HEK293 (cell line): ENCODE data around the gene URGCP.

Experiments
- CTCF ChIA-PET: fragments of 350-600 bp; formaldehyde crosslinking; extraction: SDS; loops from one replicate; lab custom pipeline; 2021; ENCODE audit warnings: antibody characterized with exemption; lab: Yijun Ruan, JAX
- POLR2A ChIA-PET: fragments of 300-600 bp; formaldehyde crosslinking; extraction: SDS; loops from one replicate; lab custom pipeline; 2020; ENCODE audit warnings: antibody characterized with exemption, inconsistent platforms; lab: Yijun Ruan, JAX
- H3K27ac ChIP-seq: fragments of 200-500 bp; sonication (Bioruptor generic); 2 replicates; pipeline ENCODE4 v1.5.1; 2014; ENCODE audit warnings: low read depth, low read length, control low read depth, inconsistent platforms; ENCODE audit errors: extremely low read depth
- H3K36me3 ChIP-seq, 2 experiments: fragments of 200-500 bp in 1 of 2; sonication (Bioruptor generic) in 1 of 2; 1 replicate in 1 of 2; 2 replicates in 1 of 2; pipeline ENCODE4 v1.5.1; 2014 to 2017; ENCODE audit warnings: inconsistent platforms in 2 of 2, low read length in 2 of 2; ENCODE audit not compliant: control insufficient read depth in 2 of 2, insufficient read depth in 1 of 2
- H3K4me1 ChIP-seq: fragments of 200-500 bp; sonication (Bioruptor generic); 2 replicates; pipeline ENCODE4 v1.5.1; 2014; ENCODE audit warnings: mild to moderate bottlenecking, low read length, inconsistent platforms; ENCODE audit not compliant: control insufficient read depth, insufficient read depth
- H3K4me3 ChIP-seq: 2 replicates; pipeline ENCODE4 v1.5.1; 2011; ENCODE audit warnings: low read depth, mild to moderate bottlenecking, control low read depth, low read length, moderate library complexity
- H3K9me3 ChIP-seq: fragments of 200-500 bp; sonication (Bioruptor generic); 2 replicates; pipeline ENCODE4 v1.5.1; 2014; ENCODE audit warnings: low read depth, low read length, inconsistent platforms; ENCODE audit not compliant: control insufficient read depth, insufficient read depth
- EGR2 ChIP-seq: fragments of 450-650 bp; formaldehyde crosslinking; IDR thresholded peaks from 2 replicates; pipeline ENCODE4 v1.5.1; 2016; ENCODE audit warnings: low read depth, missing biosample characterization, missing genetic modification characterization
- FEZF1 ChIP-seq: fragments of 450-650 bp; formaldehyde crosslinking; IDR thresholded peaks from 2 replicates; pipeline ENCODE4 v1.5.1; 2016; ENCODE audit warnings: missing biosample characterization, missing genetic modification characterization
- GLIS2 ChIP-seq: fragments of 450-650 bp; formaldehyde crosslinking; IDR thresholded peaks from 2 replicates; pipeline ENCODE4 v1.5.1; 2016; ENCODE audit warnings: missing biosample characterization, missing genetic modification characterization
- KLF1 ChIP-seq: fragments of 450-650 bp; formaldehyde crosslinking; IDR thresholded peaks from 2 replicates; pipeline ENCODE4 v1.5.1; 2016; ENCODE audit warnings: missing biosample characterization, missing genetic modification characterization
- KLF17 ChIP-seq: fragments of 450-650 bp; formaldehyde crosslinking; IDR thresholded peaks from 2 replicates; pipeline ENCODE4 v1.5.1; 2016; ENCODE audit warnings: missing biosample characterization, missing genetic modification characterization
- KLF7 ChIP-seq: fragments of 450-650 bp; formaldehyde crosslinking; IDR thresholded peaks from 2 replicates; pipeline ENCODE4 v1.5.1; 2016; ENCODE audit warnings: missing biosample characterization, missing genetic modification characterization, borderline replicate concordance
- PRDM10 ChIP-seq: fragments of 450-650 bp; formaldehyde crosslinking; IDR thresholded peaks from 2 replicates; pipeline ENCODE4 v1.5.1; 2016; ENCODE audit warnings: missing biosample characterization, missing genetic modification characterization
- PRDM2 ChIP-seq: fragments of 450-650 bp; formaldehyde crosslinking; IDR thresholded peaks from 2 replicates; pipeline ENCODE4 v1.5.1; 2016; ENCODE audit warnings: missing biosample characterization, missing genetic modification characterization, borderline replicate concordance
- PRDM6 ChIP-seq: fragments of 450-650 bp; formaldehyde crosslinking; IDR thresholded peaks from 2 replicates; pipeline ENCODE4 v1.5.1; 2017; ENCODE audit warnings: missing biosample characterization, missing genetic modification characterization
- SCRT2 ChIP-seq: fragments of 450-650 bp; formaldehyde crosslinking; IDR thresholded peaks from 2 replicates; pipeline ENCODE4 v1.5.1; 2016; ENCODE audit warnings: missing biosample characterization, missing genetic modification characterization
- TRIM28 ChIP-seq: IDR thresholded peaks from 2 replicates; pipeline ENCODE4 v1.6.1; 2011; ENCODE audit warnings: low read length, control low read depth, borderline replicate concordance
- ZBTB1 ChIP-seq: fragments of 450-650 bp; formaldehyde crosslinking; IDR thresholded peaks from 2 replicates; pipeline ENCODE4 v1.5.1; 2016; ENCODE audit warnings: missing biosample characterization, missing genetic modification characterization
- ZBTB8A ChIP-seq: fragments of 450-650 bp; formaldehyde crosslinking; IDR thresholded peaks from 2 replicates; pipeline ENCODE4 v1.5.1; 2016; ENCODE audit warnings: missing biosample characterization, missing genetic modification characterization
- ZNF132 ChIP-seq: fragments of 450-650 bp; formaldehyde crosslinking; IDR thresholded peaks from 2 replicates; pipeline ENCODE4 v1.5.1; 2017; ENCODE audit warnings: missing biosample characterization, missing genetic modification characterization, borderline replicate concordance
- ZNF184 ChIP-seq: fragments of 450-650 bp; IDR thresholded peaks from 2 replicates; pipeline ENCODE4 v1.5.1; 2018; ENCODE audit warnings: missing biosample characterization, mild to moderate bottlenecking, missing genetic modification characterization
- ZNF335 ChIP-seq: fragments of 450-650 bp; formaldehyde crosslinking; conservative IDR thresholded peaks from 2 replicates; pipeline ENCODE4 v1.5.1; 2016; ENCODE audit warnings: missing biosample characterization, missing genetic modification characterization
- ZNF521 ChIP-seq: fragments of 450-650 bp; formaldehyde crosslinking; IDR thresholded peaks from 2 replicates; pipeline ENCODE4 v1.5.1; 2017; ENCODE audit warnings: missing biosample characterization, mild to moderate bottlenecking, missing genetic modification characterization
- ZNF560 ChIP-seq: fragments of 450-650 bp; formaldehyde crosslinking; IDR thresholded peaks from 2 replicates; pipeline ENCODE4 v1.5.1; 2017; ENCODE audit warnings: missing biosample characterization, missing genetic modification characterization, borderline replicate concordance
- ZNF585B ChIP-seq: fragments of 450-650 bp; formaldehyde crosslinking; IDR thresholded peaks from 2 replicates; pipeline ENCODE4 v1.5.1; 2016; ENCODE audit warnings: missing biosample characterization, missing genetic modification characterization
- ZNF629 ChIP-seq: fragments of 450-650 bp; formaldehyde crosslinking; IDR thresholded peaks from 2 replicates; pipeline ENCODE4 v1.5.1; 2017; ENCODE audit warnings: missing biosample characterization, missing genetic modification characterization
- ZNF645 ChIP-seq: fragments of 450-650 bp; formaldehyde crosslinking; IDR thresholded peaks from 2 replicates; pipeline ENCODE4; 2016; ENCODE audit warnings: missing biosample characterization, missing genetic modification characterization

The URGCP gene

GRCh38 chr7:43869867-43870240 lies 36.5 kb downstream of the URGCP start (continued):
- TF ChIP-seq ZBTB8A (tag by site-specific recombination) = 0 out of 2 replicates have a peak, but pooled peaks have one; percentile 1

- Histone ChIP-seq H3K27ac (peak within 1 kb of the TSS; percentile 66), H3K4me1 (peaks cover 3% of the 10 kb centered on the region; the same call in 1 of the 2 replicates), H3K36me3 (peaks cover 17 to 25% of the 10 kb centered on the region in 2 experiments), H3K9me3 (no peaks in the 10 kb centered on the region), H3K4me3 (peak within 1 kb of the TSS; percentile 98)
- ChIA-PET CTCF (no interaction called here), POLR2A (interaction anchor here (0.6 to 1.4 kb wide), 16 partner anchors 10 to 287 kb away, joined by 3 to 8 read pairs (median 5); partner anchors contain the start of genes BLVRA, STK17A, UBE2D4 and URGCP)
- TF ChIP-seq ZNF560 (tag by site-specific recombination) (no peak), GLIS2 (tag by site-specific recombination) (0 out of 2 replicates have a peak, but pooled peaks have one; percentile 9), ZNF335 (tag by site-specific recombination) (peak; percentile 92), SCRT2 (tag by site-specific recombination) (no peak; the same call in 1 of the 2 replicates), KLF17 (tag by site-specific recombination) (peak; percentile 67), ZNF585B (tag by site-specific recombination) (no peak), ZNF629 (tag by site-specific recombination) (peak; percentile 51), KLF1 (tag by site-specific recombination) (peak; percentile 49), ZNF645 (no peak), EGR2 (peak; percentile 38; the same call in 1 of the 2 replicates), PRDM2 (tag by site-specific recombination) (no peak), ZNF184 (tag by site-specific recombination) (no peak), PRDM6 (tag by site-specific recombination) (no peak), FEZF1 (peak; percentile 86), PRDM10 (peak; percentile 98), KLF7 (tag by site-specific recombination) (no peak), ZNF132 (tag by site-specific recombination) (no peak), ZNF521 (tag by site-specific recombination) (no peak), TRIM28 (no peak), ZBTB1 (tag by site-specific recombination) (no peak)
Observed at GRCh38 chr7:43869006-43869866, 37.2 kb downstream of the URGCP start, which contains the start of gene MRPS24. MRPS24 (minus strand) TSS chr7:43869517; CDS start chr7:43869495, 22 bp downstream.
